ENCODE measurements around the gene BIK. TPM values are rescaled to one million over a fixed set of nuclear protein-coding genes. Genes with fewer than 3 reads are reported as not detected.

Gene BIK
- total RNA-seq (1 to 10 TPM; 2.7 to 6.1 TPM), polyA plus RNA-seq (1 to 10 TPM; 3.1 to 7.6 TPM)
- long read RNA-seq, donor 1, result 0 reads
- long read RNA-seq, donor 2, result 0 reads
- long read RNA-seq, donor 3, result 0 reads
- long read RNA-seq, donor 4, result 0 reads
- long read RNA-seq, donor 5, partial matches to known transcripts, result 0 of 1 reads
- long read RNA-seq, donor 5, other reads (novel, unspliced or antisense), result 0 of 1 reads

GRCh38 chr22:43110444-43110926, at the start of gene BIK:
TSS of gene BIK (plus strand) at chr22:43110750. CDS start at chr22:43124023, 13,273 bp downstream.
- peak; percentile 43 for ATAC-seq (ENCODE audit: insufficient read depth, low FRiP score)
- Histone ChIP-seq H3K27ac (ENCODE audit: low read depth in 1 of 2, low read length in 1 of 2) (no peak within 1 kb of the TSS), H3K36me3 (ENCODE audit: control insufficient read depth in 4 of 4, insufficient read depth in 4 of 4, low read length in 4 of 4) (no peaks in the 10 kb centered on the region), H3K4me1 (ENCODE audit: control insufficient read depth in 5 of 5, insufficient read depth in 5 of 5, low read length in 5 of 5) (peaks cover 0 to 12% (median 7%) of the 10 kb centered on the region in 5 donors), H3K9ac (ENCODE audit: insufficient read depth in 1 of 2, low read length in 2 of 2) (peak within 1 kb of the TSS in 1 of 2 donors; percentile 37), H3K9me3 (ENCODE audit: control insufficient read depth in 4 of 4, insufficient read depth in 3 of 4, low read length in 3 of 4) (no peaks in the 10 kb centered on the region), H3K27me3 (ENCODE audit: control insufficient read depth in 3 of 3, insufficient read depth in 3 of 3, low read length in 2 of 3) (peaks cover 0 to 35% (median 28%) of the 10 kb centered on the region in 3 donors), H3K4me3 (peak within 1 kb of the TSS; percentile 61)
- peak; percentile 18 for TF ChIP-seq CTCF (IDR thresholded peaks at IDR 0.05; ENCODE audit: control extremely low read depth, extremely low read depth)
- DNase-seq, result peak; percentile 41 to 57 (median 55)
- 0 to 1% methylated on average over 47 to 49 of the region's 49 CpGs for WGBS, 2 donors

- 78 to 87% methylated on average over 7 of the region's 7 CpGs for WGBS, 2 donors
- peaks cover 0 to 13% (median 7%) of the 10 kb centered on the region in 4 donors for H3K36me3 ChIP-seq (ENCODE audit: control insufficient read depth in 4 of 4, insufficient read depth in 4 of 4, low read length in 4 of 4)
- no peaks in the 10 kb centered on the region for H3K27me3 ChIP-seq (ENCODE audit: control insufficient read depth in 3 of 3, insufficient read depth in 3 of 3, low read length in 2 of 3)
- H3K9me3 ChIP-seq (ENCODE audit: control insufficient read depth in 4 of 4, insufficient read depth in 3 of 4, low read length in 3 of 4), result no peaks in the 10 kb centered on the region
- DNase-seq (no peak), ATAC-seq (ENCODE audit: insufficient read depth, low FRiP score) (no peak)
- no peak overlapping the region for H3K9ac ChIP-seq (ENCODE audit: insufficient read depth in 1 of 2, low read length in 2 of 2)
- no peak for TF ChIP-seq CTCF (IDR thresholded peaks at IDR 0.05; ENCODE audit: control extremely low read depth, extremely low read depth)
- H3K4me3 ChIP-seq, result no peak overlapping the region
- no peak overlapping the region for H3K27ac ChIP-seq (ENCODE audit: low read depth in 1 of 2, low read length in 1 of 2)
- H3K4me1 ChIP-seq (ENCODE audit: control insufficient read depth in 5 of 5, insufficient read depth in 5 of 5, low read length in 5 of 5), result no peaks in the 10 kb centered on the region
Observed at GRCh38 chr22:43066134-43066533, 44.4 kb upstream of the BIK start.

GRCh38 chr22:43066844-43067385, 43.6 kb upstream of the BIK start:
- DNase-seq (no peak), ATAC-seq (ENCODE audit: insufficient read depth, low FRiP score) (no peak)
- TF ChIP-seq CTCF (IDR thresholded peaks at IDR 0.05; ENCODE audit: control extremely low read depth, extremely low read depth), result no peak
- H3K27ac ChIP-seq (ENCODE audit: low read depth in 1 of 2, low read length in 1 of 2), result no peak overlapping the region
- peaks cover 0 to 2% (median 0%) of the 10 kb centered on the region in 4 donors for H3K9me3 ChIP-seq (ENCODE audit: control insufficient read depth in 4 of 4, insufficient read depth in 3 of 4, low read length in 3 of 4)
- no peaks in the 10 kb centered on the region for H3K27me3 ChIP-seq (ENCODE audit: control insufficient read depth in 3 of 3, insufficient read depth in 3 of 3, low read length in 2 of 3)
- H3K4me3 ChIP-seq, result no peak overlapping the region
- no peaks in the 10 kb centered on the region for H3K4me1 ChIP-seq (ENCODE audit: control insufficient read depth in 5 of 5, insufficient read depth in 5 of 5, low read length in 5 of 5)
- H3K9ac ChIP-seq (ENCODE audit: insufficient read depth in 1 of 2, low read length in 2 of 2), result no peak overlapping the region
- H3K36me3 ChIP-seq (ENCODE audit: control insufficient read depth in 4 of 4, insufficient read depth in 4 of 4, low read length in 4 of 4), result peaks cover 0 to 11% (median 4%) of the 10 kb centered on the region in 4 donors
- 87 to 91% methylated on average over 11 of the region's 11 CpGs for WGBS, 2 donors
